GM21526 (cell line): Measurements from ENCODE around the gene NLK.
"Not testable (repeated sequence)": the region's sequence is repeated elsewhere in the genome, so short reads cannot be mapped to it uniquely, and the experiment has no call there.

Experiments used
- ATAC-seq: cut with Tn5 transposase; IDR thresholded peaks from one replicate; pipeline ENCODE4 v1.9.1; 2021; ENCODE audit warnings: moderate library complexity; ENCODE audit not compliant: unreplicated experiment, low FRiP score

NLK gene

DNA sequence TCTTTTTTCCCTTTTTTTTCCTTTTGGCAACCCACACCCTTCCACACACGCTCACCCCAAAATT lies at the start of gene NLK:
NLK (plus strand) TSS at position 21 of the 64 bp plus-strand sequence. CDS start 197 bp downstream, outside the sequence.
- no peak for ATAC-seq

DNA sequence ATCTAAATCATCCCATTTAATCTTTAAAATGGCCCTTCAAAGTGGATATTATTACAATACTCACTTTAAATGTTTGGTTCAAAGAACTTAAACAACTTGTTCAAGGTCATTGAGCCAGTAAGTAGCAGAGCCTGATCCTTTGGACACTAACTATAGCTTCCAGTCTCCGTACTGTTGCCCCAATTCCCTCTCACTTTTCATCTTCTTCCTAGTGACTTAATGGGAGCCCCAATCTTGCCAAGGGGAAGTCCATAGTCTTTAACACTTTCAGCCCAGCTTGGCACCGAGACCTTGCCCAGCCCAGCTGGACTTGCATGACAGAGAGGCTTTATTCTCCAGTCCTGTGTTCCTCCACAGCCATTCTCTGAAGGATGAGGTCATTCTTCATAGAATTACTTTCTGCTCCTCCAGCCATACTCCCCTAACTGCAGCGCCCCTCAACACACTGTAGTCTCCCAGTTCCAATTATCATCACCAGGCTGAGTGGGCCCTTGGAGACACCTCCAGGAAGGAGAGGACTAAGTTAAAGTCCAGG lies 49.2 kb upstream of the NLK start:
- no peak for ATAC-seq

DNA sequence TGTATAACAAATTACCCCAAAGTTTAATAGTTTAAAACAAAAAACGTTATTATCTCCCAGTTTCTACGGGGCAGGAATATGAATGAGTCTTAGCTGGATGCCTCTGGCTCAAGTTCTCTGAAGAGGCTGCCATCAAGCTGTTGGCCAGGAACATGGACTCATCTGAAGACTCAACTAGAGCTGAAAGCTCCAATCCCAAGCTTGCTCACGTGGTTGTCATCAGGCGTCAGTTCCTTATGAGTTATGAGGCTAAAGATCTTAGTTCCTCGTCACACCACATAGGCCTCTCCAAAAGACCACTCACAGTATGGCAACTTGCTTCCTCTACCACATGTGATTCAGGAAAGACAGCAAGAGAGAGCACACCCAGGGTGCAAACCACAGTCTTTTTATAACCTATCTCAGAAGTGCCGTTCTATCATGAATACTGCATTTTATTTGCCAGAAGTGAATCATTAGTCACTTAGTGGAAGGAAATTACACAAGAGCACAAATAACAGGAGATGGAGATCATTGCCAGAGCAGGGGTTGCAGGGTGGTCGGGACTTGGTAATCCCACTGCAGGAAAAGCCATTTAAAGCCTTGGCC lies 48.7 kb upstream of the NLK start:
- no peak for ATAC-seq

DNA sequence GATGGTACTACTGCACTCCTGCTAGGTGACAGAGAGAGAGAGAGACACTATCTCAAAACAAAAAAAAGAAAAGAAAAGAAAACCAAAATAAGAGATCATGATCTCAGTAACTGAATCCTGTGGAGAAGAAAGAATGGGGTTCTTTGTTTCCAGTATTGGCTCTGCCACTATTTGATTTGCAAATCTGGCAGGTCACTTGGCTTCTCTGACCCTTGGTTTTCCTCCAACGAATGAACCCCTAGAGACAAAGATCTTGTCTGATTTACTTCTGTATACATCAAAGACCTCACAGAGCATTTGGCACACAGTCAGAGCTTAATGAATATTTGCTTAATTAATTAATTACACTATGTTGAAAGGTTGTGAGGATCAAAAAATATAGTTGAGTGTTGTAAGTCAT lies 47.9 kb upstream of the NLK start:
- no peak for ATAC-seq

DNA sequence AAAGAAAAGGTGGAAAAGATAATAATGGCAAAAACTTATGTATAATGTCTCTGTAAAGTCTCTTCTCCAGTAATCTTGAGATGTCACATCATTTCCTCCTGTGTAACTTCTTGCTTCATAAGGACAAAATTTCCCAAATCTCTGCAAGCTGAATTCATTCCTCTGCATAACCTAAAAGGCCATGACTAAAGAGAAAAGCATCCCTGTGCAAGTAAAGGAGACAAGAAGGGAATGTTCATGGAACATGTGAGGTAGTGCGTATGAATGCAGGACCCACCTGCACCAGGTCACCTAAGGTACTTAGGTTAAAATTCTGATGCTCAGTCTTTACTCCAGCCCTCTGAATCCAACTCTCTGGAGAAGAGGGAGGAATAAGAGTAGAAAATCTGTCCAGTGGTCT lies 46.9 kb upstream of the NLK start:
- no peak for ATAC-seq

DNA sequence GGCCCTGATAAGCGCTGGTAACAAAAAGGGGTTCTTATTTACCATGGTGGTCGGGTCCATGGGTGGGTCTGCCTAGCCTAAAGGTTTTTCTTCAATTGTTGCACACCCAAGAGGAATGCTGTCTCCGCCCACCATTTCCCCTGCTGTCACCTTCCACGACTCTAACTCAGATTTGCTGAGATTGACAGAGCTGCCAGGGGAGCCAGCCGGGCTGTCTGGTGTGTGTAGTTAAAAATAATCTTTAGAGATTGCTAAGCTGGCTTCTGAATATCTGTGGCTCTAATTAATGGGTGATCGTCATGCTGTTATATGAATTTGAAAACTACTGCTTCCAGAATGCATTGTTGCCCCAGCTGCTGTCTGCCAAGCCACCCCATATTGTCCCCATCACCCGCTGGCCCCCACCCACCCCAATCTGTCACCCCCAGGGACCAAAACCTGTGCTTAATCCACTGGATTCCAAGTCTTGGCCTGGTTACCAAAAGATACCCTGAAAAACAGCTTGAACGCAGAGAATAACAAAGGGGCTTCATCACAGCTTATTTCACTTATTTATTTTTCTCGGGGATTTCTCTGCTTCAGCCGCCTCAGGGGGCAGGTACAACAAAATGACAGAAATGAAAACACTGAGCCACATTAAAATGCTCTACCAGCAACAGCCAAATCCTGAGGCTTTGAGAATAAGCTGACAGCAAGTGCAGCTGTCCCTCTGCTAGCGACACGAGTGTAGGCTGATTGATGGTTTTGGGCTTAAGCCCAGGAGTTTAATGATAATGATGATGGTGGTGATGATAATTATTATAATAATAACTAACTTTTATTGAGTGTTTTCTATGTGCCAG lies 46.1 kb upstream of the NLK start:
- no peak for ATAC-seq

DNA sequence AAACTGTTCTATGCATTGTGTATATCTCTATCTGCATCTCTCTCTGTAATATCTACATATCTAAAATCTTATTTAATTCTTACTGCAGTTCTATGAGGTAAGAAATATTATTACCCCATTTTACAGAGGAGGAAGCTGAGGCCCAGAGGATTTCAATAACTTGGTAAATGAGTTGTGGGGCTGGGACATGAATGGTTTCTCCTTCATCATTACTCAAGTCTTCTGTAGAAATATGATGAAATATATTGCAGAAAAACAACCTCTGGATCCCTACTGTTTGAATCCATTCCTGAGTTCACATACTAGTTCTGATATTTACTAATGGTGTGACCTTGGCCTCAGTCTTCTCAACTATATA lies 45.5 kb upstream of the NLK start:
- ATAC-seq, result no peak

DNA sequence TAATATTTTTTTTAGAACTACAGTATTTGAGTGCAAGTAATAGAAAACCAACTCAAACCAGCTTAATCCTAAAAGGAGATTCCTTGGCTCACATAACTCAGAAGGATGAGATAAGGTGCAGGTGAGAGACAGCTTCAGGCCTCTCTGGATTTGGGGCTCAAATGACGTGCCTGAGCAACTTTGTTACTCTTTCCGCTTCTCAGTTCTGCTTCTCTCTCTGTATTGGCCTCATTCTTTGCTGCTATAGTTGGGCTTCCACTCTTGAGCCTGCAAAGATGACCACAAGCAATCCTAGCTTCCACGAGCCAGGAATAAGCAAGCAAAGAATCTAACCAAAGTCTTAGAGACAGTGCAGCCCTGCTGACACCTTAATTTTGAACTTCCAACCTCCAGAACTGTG lies 45.0 kb upstream of the NLK start:
- no peak for ATAC-seq

DNA sequence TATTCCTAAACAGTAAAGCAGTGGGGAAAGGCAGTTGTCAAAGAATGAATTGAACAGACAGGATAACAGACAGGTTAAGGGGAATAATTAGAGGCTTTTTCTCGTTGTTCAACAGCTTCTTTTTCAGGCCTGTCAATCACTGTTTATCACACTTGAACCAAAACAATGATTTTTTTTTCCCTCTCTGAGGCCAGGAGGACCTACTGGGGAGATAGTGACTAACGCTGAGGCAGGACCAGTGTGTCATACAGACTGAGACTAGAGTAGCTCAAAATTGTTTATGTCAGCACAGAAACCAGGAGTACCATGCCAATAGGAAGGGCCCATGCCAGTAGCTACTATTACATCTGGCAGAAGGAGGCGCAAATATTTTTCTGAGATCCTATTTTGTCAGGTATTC lies 41.3 kb upstream of the NLK start:
- ATAC-seq, result no peak

DNA sequence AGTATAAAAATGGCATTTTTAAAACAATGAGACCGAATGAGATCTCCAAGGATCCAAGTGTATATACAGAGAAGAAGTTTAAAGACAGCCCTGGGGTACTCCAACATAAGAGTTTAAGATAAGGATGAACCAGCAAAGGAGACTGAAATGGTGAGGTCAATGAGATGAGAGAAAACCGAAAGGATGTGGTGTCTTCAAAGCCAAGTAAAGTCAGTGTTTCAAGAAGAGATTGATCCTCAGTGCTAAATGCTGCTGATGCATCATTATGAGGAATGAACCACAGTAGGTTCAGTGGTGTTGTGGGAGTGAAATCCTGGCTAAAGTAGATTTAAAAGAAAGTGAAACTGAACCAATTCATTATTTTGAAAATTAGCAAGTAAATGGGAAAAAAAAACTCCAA lies 38.1 kb upstream of the NLK start:
- ATAC-seq, result no peak

DNA sequence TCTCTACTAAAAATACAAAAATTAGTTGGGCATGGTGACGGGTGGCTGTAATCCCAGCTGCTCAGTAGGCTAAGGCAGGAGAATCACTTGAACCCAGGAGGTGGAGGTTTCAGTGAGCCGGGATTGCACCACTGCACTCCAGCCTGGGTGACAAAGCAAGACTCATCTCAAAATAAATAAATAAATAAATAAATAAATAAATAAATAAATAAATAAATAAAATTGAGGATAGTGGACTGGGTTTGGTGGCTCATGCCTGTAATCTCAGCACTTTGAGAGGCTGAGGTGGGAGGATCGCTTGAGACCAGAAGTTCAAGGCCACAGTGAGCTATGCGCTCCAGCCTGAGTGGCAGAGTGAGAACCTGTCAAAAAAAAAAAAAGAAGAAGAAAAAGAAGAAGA lies 34.6 kb upstream of the NLK start:
- ATAC-seq, result not testable (repeated sequence)

DNA sequence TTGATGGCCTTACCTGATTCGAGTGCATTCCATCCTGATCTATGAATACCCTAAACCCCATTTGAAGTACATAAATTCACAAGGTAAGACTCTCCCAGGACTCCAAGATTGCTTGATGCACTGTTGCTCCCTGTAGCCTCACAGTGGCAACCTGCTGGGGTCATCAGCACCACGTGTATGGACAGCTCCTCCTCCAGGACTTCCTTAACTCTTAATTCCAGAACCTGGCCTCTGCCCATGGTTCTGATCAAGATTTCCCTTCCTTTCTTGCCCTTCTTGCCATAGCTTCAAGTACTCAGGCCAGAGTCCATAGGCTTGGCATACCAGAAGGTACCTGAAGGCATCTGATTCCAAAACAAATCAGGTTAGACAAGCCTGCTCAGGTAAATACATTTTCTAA lies 34.0 kb upstream of the NLK start:
- no peak for ATAC-seq

DNA sequence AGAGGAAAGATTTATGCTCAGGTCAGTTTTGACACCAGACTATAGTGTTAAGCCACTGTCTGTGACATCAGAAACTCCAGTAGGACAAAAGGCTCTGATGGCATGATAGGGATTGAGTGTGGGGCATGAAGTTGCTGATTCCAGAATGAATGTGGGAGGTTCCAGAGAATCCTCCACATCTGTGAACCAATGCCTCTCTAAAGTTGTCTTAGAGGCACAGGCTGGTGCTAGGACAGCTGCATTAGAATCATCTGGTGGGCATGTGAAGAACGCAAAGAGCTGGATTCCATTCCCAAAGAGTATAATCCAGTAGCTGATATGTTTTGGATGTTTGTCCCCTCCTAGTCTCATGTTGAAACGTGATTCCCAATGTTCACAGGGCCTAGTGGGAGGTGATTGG lies 32.1 kb upstream of the NLK start:
- no peak for ATAC-seq

DNA sequence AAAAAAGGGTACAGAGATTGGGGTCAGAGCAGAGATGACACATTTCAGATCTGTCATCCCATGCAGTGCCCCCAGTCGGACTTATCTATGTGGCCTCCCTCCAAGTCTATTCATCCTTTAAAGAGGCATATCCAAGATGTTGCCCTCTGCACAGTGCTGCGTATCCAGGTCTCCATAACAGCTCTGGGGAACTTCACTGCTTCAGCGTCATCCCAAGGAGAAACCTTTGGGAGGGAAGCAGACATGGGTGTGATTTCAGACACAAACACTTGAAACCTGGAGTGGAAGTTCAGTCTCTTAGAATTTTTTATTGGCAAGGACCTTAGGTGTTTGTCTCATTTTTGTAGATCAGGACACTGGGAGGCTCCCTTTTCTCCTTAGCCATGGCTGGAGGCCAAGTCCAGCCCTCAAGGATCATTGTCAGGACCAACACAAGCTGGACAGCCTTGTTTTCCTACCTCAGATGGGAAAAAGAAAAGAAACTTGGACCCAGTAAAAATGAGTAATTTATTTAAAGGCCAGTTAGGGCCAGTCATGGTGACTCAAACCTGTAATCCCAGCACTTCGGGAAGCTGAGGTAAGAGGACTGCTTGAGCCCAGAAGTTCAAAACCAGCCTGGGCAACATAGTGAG lies 23.9 kb upstream of the NLK start:
- no peak for ATAC-seq

DNA sequence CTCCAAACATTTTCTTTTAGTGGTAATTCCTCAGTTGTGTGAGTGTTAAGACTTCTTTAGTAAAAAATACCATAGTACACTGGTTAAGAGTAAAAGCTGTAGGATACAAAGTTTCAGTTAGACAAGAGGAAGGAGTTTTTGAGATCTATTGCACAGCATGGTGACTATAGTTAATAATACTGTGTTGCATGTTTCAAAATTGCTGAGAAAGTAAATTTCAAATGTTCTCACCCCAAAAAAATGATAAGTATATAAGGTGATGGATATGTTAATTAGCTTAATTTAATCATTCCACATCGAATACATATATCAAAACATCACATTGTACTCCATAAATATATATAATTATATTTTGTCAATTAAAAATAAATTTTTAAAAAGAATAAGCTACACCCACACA lies 22.0 kb upstream of the NLK start:
- ATAC-seq, result no peak

DNA sequence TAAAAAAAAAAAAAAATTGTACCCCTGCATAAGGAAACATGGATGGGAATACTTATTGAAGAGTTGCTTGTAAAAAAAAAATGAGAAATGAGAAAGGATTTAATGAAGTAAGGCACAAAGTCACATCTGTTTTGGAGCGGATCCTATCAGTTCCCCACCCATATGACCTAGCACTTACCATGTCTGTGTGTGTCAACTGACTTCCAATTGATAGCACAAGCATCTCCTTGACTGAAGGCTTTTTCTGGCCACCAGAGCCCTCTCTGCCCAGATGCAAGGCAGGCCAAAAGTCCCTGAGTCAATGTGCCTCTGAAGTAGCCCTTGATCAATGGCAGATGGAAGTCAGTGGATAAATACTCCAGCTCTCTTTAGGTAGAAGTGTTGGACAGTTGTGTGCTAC lies 13.4 kb upstream of the NLK start:
- ATAC-seq, result no peak

DNA sequence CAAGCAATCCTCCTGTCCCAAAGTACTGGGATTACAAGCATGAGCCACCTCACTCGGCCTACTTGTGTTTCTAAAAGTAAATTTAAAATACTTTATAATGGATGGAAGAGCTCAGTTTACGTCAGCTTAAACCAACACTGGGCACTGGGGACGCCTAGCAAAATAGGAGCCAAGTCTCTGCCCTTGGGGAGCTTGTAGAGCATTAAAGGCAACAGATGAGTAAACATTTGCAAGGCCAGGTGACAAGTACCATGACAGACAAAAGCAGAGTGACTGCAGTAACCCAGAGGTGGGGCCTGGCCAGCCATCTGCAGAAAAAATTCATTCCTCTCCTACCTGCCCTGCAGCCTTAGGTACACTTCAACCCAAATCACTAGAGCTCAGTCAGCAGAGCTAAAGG lies 12.1 kb upstream of the NLK start:
- ATAC-seq, result no peak

DNA sequence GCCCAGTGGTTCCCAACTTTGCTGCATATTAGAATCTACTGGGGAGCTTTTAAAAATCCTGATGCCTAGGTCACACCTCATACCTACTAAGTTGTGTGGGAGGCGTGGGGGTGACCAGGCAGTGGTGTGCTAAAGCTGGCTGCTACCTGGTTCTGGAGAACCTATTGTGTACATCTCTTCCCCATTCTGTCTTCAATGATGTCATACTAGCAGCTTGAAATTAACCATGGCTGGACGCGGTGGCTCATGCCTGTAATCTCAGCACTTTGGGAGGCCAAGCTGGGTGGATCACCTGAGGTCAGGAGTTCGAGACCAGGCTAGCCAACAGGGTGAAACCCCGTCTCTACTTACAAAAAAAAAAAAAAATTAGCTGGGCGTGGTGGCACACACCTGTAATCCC lies 11.3 kb upstream of the NLK start:
- ATAC-seq, result no peak

DNA sequence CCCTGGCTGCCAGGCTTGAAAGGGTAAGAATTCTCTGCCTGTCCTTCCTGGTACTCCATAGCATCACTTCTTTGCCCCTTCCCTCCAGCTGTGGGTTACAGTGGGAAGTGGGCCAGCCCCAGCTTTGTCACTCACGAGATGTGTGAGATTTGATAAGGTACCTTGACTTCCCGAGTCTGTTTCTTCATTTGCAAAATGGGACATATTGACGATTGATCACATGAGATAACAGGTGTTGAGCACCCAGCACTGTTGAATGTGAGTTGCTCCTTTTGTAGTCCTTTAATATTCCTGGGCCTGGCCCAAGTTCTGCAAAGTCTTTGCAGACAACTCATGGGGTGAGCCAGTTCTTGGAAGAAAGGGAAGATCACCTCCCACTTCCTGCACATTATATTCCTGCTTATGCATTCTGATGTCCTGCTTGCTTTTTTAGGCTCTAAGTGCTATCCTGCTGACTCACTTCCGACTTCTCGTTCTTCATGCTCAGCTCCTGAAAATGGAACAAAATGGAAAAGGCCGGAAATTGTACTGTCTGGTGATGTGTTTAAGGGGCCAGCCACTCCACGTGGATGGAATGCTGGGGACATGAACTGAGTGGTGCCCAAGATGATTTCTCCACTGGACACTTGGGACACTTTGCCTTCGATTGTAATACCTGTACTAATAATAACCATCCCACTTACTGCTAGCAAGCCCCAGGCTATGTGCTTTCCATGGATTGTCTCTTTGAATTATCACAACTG lies 8.3 kb upstream of the NLK start:
- no peak for ATAC-seq

DNA sequence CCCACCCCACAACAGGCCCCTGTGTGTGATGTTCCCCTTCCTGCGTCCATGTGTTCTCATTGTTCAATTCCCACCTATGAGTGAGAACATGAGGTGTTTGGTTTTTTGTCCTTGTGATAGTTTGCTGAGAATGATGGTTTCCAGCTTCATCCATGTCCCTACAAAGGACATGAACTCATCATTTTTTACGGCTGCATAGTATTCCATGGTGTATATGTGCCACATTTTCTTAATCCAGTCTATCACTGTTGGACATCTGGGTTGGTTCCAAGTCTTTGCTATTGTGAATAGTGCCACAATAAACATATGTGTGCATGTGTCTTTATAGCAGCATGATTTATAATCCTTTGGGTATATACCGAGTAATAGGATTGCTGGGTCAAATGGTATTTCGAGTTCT lies 7.0 kb upstream of the NLK start:
- not testable (repeated sequence) for ATAC-seq

DNA sequence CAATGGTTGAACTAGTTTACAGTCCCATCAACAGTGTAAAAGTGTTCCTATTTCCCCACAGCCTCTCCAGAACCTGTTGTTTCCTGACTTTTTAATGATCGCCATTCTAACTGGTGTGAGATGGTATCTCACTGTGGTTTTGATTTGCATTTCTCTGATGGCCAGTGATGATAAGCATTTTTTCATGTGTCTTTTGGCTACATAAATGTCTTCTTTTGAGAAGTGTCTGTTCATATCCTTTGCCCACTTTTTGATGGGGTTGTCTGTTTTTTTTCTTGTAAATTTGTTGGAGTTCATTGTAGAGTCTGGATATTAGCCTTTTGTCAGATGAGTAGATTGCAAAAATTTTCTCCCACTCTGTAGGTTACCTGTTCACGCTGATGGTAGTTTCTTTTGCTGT lies 6.6 kb upstream of the NLK start:
- not testable (repeated sequence) for ATAC-seq

DNA sequence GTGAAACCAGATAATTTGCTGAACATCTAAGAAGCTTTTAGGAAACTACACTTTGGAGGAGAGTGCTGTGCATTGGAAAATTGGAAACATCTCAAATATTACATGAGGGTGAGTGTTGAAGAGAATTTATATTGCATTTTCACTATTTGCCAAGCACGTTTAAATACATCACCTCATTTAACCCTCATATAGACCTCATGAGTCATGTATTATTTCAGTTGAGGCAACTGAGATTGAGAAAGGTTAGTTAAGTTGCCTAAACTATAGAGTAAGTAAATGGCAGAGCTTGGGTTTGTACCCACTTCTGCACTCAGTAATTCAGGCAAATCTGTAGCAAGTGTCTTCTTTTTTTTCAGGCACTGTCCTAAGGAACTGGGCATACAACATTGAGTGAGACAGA lies 3.7 kb upstream of the NLK start:
- no peak for ATAC-seq
